ENCODE results near the gene GCNA.
"Not testable (repeated sequence)": the region's sequence is repeated elsewhere in the genome, so short reads cannot be mapped to it uniquely, and the experiment has no call there.

Gene GCNA

DNA sequence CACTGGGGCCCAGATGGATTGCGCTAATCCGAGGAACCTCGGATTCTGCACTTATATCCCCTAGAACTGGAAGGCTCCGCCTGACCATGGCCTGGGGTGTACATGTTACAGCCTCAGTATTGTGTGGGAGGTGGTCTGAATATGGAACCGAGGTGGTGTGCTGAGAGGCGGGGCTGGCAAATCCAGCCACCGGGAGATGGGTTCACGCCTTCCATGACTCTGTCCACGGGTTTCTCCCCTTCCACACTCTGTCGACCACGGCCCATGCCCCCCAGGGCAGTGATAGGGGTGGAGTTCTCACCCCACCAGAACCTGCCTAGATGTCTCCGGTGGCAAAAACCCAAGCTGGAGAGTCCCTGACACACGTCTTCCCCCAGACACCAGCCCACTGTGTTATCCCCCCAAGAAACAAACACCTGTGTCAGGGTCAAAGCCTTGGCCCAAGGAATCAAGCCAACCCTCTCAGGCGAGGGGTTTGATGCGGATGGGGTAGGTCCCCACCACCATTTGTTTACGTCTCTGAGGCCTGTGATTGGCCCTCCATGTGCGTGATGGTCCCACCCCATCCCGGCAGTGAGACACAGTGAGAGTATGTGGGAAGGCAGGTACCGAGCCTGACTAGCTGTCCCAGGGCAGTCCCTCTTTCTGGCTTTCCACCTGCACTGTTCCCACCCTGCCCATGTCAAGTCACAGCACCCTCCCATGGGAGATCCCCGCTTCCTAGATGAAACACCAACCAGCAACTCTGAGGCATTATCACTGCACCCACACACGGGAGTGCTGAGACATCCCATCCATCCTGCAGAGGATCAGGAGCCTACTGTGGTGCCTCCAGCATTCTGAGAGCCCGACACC, 82.6 kb downstream of the GCNA start:
- TF ChIP-seq, protein P1, sequence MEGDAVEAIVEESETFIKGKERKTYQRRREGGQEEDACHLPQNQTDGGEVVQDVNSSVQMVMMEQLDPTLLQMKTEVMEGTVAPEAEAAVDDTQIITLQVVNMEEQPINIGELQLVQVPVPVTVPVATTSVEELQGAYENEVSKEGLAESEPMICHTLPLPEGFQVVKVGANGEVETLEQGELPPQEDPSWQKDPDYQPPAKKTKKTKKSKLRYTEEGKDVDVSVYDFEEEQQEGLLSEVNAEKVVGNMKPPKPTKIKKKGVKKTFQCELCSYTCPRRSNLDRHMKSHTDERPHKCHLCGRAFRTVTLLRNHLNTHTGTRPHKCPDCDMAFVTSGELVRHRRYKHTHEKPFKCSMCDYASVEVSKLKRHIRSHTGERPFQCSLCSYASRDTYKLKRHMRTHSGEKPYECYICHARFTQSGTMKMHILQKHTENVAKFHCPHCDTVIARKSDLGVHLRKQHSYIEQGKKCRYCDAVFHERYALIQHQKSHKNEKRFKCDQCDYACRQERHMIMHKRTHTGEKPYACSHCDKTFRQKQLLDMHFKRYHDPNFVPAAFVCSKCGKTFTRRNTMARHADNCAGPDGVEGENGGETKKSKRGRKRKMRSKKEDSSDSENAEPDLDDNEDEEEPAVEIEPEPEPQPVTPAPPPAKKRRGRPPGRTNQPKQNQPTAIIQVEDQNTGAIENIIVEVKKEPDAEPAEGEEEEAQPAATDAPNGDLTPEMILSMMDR (IDR thresholded peaks at IDR 0.05; ENCODE audit: low read depth, low read length) = no peak
- no peak overlapping the region for H3K4me3 ChIP-seq (ENCODE audit: low read depth, low read length)

DNA sequence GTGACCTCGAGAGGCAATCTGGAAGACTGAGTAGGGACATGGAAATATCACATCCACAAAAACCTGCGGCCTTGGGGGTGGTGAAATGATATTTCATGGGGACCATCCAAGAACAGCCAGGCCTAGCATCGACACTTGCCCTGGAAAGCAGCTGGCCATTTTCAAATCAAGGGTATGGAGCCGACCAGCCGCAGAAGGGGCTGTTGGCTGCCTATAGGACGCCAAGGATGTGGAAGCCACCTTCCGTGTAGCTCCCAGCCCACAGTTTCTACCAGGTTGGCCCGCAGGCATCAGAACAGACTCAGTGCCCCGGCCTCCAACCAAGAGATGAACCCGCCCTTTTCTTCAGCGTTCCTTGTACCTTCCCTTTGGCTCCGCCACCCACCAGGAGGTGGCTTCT, 83.7 kb downstream of the GCNA start:
- H3K4me3 ChIP-seq (ENCODE audit: low read depth, low read length) = no peak overlapping the region
- TF ChIP-seq, protein P1 (IDR thresholded peaks at IDR 0.05; ENCODE audit: low read depth, low read length) = no peak

DNA sequence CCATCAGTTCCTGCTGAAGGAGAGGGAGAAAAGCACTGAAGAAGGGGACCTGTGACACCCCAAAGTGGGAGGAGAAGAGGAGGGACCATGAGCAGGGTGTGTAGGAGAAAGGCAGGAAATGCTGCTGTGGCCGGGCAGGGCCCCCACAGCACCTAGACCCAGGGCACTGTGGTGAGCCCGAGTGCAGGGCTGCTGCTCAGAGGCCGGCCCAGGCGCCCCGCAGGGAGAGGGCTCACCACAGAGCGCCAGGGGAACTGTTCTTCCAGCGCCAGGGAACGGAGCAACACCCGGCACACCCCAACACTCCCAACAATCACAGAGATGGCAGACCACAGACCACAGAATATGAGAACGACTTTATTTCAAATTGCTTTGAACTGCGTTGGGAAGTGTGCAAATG, 84.4 kb downstream of the GCNA start:
- not testable (repeated sequence) for H3K4me3 ChIP-seq (ENCODE audit: low read depth, low read length)
